SK-N-SH treated with all-trans-retinoic acid at 6 μM for 48 hours (cell line): ENCODE data around the gene SUN2.

ENCODE experiments used
- CREB5 ChIP-seq: fragments of 250-450 bp; sonication (Bioruptor Pico); IDR thresholded peaks from 2 replicates; pipeline ENCODE4 v1.5.1; 2020; ENCODE audit warnings: low read depth, mild to moderate bottlenecking, moderate library complexity
- CSRNP3 ChIP-seq: fragments of 250-450 bp; sonication (Bioruptor Pico); IDR thresholded peaks from 2 replicates; pipeline ENCODE4 v1.5.1; 2021; ENCODE audit warnings: mild to moderate bottlenecking, moderate library complexity
- GLIS3 ChIP-seq: fragments of 250-450 bp; sonication (Bioruptor Pico); IDR thresholded peaks from 2 replicates; pipeline ENCODE4 v1.5.0; 2020; ENCODE audit warnings: mild to moderate bottlenecking, moderate library complexity
- ISL1 ChIP-seq: fragments of 250-450 bp; sonication (Bioruptor Pico); IDR thresholded peaks from 2 replicates; pipeline ENCODE4 v2.1.2; 2022; ENCODE audit warnings: mild to moderate bottlenecking, moderate library complexity
- OSR1 ChIP-seq: fragments of 250-450 bp; sonication (Bioruptor Pico); IDR thresholded peaks from 2 replicates; pipeline ENCODE4 v1.8.0; 2022; ENCODE audit warnings: moderate library complexity, mild to moderate bottlenecking, inconsistent platforms
- PATZ1 ChIP-seq: fragments of 250-450 bp; sonication (Bioruptor Pico); IDR thresholded peaks from 2 replicates; pipeline ENCODE4 v1.8.0; 2020; ENCODE audit warnings: mild to moderate bottlenecking, moderate library complexity, borderline replicate concordance
- PPARA ChIP-seq: fragments of 250-450 bp; sonication (Bioruptor Pico); IDR thresholded peaks from 2 replicates; pipeline ENCODE4 v1.5.0; 2020; ENCODE audit warnings: mild to moderate bottlenecking, borderline replicate concordance
- TCF4 ChIP-seq: fragments of 250-450 bp; sonication (Bioruptor Pico); IDR thresholded peaks from 2 replicates; pipeline ENCODE4 v1.8.0; 2021; ENCODE audit warnings: mild to moderate bottlenecking, moderate library complexity, borderline replicate concordance
- TSHZ2 ChIP-seq: fragments of 250-450 bp; sonication (Bioruptor Pico); IDR thresholded peaks from 2 replicates; pipeline ENCODE4 v1.5.0; 2020; ENCODE audit warnings: mild to moderate bottlenecking, moderate library complexity
- ZC3H10 ChIP-seq: fragments of 250-450 bp; sonication (Bioruptor Pico); IDR thresholded peaks from 2 replicates; pipeline ENCODE4 v1.5.1; 2021; ENCODE audit warnings: mild to moderate bottlenecking, moderate library complexity
- ZFP30 ChIP-seq: fragments of 450-650 bp; formaldehyde crosslinking; IDR thresholded peaks from 2 replicates; pipeline ENCODE4 v1.5.0; 2022; ENCODE audit warnings: mild to moderate bottlenecking, moderate library complexity
- ZNF565 ChIP-seq: fragments of 450-650 bp; formaldehyde crosslinking; conservative IDR thresholded peaks from 2 replicates; pipeline ENCODE4 v1.5.0; 2020; ENCODE audit warnings: low read depth, mild to moderate bottlenecking, moderate library complexity
- ZNF8 ChIP-seq: fragments of 450-650 bp; formaldehyde crosslinking; IDR thresholded peaks from 2 replicates; pipeline ENCODE4 v1.5.0; 2020; ENCODE audit warnings: mild to moderate bottlenecking, moderate library complexity

DNA sequence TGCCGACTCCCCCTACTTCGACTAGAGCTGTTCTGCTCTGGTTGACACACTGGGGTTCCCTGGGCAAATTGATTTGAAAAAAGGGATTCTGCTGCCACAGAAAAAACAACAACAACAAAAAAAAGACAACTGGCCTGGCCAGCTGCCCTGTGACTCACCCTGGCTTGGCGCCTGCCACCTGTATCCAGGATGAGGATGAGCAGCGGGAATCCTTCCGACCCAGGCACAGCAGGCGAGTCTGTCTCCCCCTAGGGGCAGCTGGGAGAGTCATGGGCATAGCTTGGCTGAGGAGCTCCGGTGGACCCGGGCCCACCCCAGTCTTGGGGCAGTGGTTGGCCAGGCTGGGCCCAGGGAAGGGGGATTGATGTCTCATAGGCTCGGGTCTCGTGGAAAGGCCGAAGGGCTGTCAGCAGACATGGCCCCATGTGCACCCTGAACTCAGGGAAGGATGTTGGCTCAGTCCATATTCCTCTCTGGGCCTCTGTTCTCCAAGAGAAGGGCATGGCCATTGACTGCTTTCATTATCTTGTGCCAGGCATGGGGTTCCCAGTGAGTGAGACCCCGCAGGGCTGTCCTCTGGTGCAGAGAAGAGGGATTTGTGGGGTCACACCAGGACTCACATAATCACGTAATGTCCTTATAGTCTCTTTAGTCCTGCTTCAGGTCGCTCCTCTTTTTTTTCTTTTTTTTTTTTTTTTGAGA, 10.4 kb upstream of the SUN2 start:
- no peak for TF ChIP-seq ZNF8 (CRISPR knock-in tag)
- no peak for TF ChIP-seq OSR1 (CRISPR knock-in tag)
- TF ChIP-seq ZC3H10 (CRISPR knock-in tag), result no peak
- TF ChIP-seq CREB5 (CRISPR knock-in tag), result no peak
- no peak for TF ChIP-seq PATZ1 (CRISPR knock-in tag)
- TF ChIP-seq TSHZ2 (CRISPR knock-in tag), result no peak
- no peak for TF ChIP-seq ZNF565 (CRISPR knock-in tag)
- TF ChIP-seq ISL1 (CRISPR knock-in tag), result no peak
- TF ChIP-seq GLIS3, result no peak
- no peak for TF ChIP-seq ZFP30
- no peak for TF ChIP-seq CSRNP3 (CRISPR knock-in tag)
- TF ChIP-seq PPARA, result no peak
- no peak for TF ChIP-seq TCF4
